PC-9 (cell line): ENCODE measurements around the gene NDUFS2.

ENCODE experiments used
- EZH2 ChIP-seq: fragments of 200-600 bp; sonication (generic); IDR thresholded peaks from 2 replicates; pipeline ENCODE4 v1.8.0; 2017; ENCODE audit warnings: antibody characterized with exemption, low read depth
- TF ChIP-seq, protein P1 (sequence below): fragments of 200-600 bp; sonication (generic); conservative IDR thresholded peaks from 2 replicates; pipeline ENCODE4 v1.6.1; 2017; ENCODE audit warnings: mixed run types, antibody characterized with exemption, mild to moderate bottlenecking, moderate library complexity

DNA sequence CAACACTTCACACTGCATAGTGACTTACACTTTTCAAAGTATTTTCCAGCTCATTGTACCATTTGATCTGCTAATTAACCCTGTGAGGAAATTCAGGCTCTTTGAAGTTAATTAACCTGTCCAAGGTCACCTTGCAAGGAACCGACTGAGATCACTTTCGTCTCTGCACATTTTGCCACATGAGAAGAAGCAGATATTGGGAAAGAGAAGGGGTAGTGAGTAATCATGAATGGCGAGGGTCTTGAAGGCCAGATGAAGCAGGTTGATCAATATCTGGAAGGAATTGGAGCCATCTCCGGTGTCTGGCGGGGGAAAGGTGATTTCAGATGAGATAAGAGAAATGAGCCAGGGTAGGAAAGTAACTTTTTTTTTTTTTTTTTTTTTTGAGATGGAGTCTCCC is 17.8 kb downstream of the NDUFS2 start:
- TF ChIP-seq, protein P1, sequence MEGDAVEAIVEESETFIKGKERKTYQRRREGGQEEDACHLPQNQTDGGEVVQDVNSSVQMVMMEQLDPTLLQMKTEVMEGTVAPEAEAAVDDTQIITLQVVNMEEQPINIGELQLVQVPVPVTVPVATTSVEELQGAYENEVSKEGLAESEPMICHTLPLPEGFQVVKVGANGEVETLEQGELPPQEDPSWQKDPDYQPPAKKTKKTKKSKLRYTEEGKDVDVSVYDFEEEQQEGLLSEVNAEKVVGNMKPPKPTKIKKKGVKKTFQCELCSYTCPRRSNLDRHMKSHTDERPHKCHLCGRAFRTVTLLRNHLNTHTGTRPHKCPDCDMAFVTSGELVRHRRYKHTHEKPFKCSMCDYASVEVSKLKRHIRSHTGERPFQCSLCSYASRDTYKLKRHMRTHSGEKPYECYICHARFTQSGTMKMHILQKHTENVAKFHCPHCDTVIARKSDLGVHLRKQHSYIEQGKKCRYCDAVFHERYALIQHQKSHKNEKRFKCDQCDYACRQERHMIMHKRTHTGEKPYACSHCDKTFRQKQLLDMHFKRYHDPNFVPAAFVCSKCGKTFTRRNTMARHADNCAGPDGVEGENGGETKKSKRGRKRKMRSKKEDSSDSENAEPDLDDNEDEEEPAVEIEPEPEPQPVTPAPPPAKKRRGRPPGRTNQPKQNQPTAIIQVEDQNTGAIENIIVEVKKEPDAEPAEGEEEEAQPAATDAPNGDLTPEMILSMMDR, result no peak
- TF ChIP-seq EZH2, result no peak
